Neuronal stem cell (in vitro differentiated cells): ENCODE measurements around the gene COL5A3.

Experiments
- DNase-seq: peaks from one replicate; pipeline ENCODE4 v3.0.0-alpha.2; 2013; ENCODE audit warnings: low spot score
- H2AFZ ChIP-seq: one replicate; pipeline ENCODE4 v1.6.1; 2013; ENCODE audit warnings: mild to moderate bottlenecking, low read length, inconsistent platforms
- H2AK5ac ChIP-seq: 2 replicates; pipeline ENCODE4 v1.6.1; 2013; ENCODE audit warnings: low read depth, mild to moderate bottlenecking, inconsistent platforms, low read length, moderate library complexity, mixed read lengths
- H2BK120ac ChIP-seq: 2 replicates; pipeline ENCODE4 v1.6.1; 2013; ENCODE audit warnings: low read depth, mild to moderate bottlenecking, inconsistent platforms, low read length, moderate library complexity, mixed read lengths
- H2BK12ac ChIP-seq: one replicate; pipeline ENCODE4 v1.6.1; 2013; ENCODE audit warnings: low read length, inconsistent platforms
- H2BK15ac ChIP-seq: 2 replicates; pipeline ENCODE4 v1.6.1; 2013; ENCODE audit warnings: mild to moderate bottlenecking, low read length, inconsistent platforms, mixed read lengths
- H2BK5ac ChIP-seq: one replicate; pipeline ENCODE4 v1.6.1; 2013; ENCODE audit warnings: inconsistent platforms, mild to moderate bottlenecking, low read length, moderate library complexity
- H3K14ac ChIP-seq: one replicate; pipeline ENCODE4 v1.6.1; 2013; ENCODE audit warnings: low read length, inconsistent platforms
- H3K18ac ChIP-seq: 2 replicates; pipeline ENCODE4 v1.6.1; 2013; ENCODE audit warnings: low read length, inconsistent platforms
- H3K23ac ChIP-seq: 2 replicates; pipeline ENCODE4 v1.6.1; 2013; ENCODE audit warnings: low read depth, mild to moderate bottlenecking, mixed read lengths, low read length, inconsistent platforms; ENCODE audit not compliant: poor library complexity
- H3K27ac ChIP-seq: replicated peaks from 3 replicates; pipeline ENCODE4 v1.5.1; 2013; ENCODE audit warnings: low read length, inconsistent platforms
- H3K27me3 ChIP-seq, 3 experiments: 2 replicates each; pipeline ENCODE4 v1.6.1; 2013; ENCODE audit warnings: low read length in 3 of 3, mild to moderate bottlenecking in 2 of 3, inconsistent platforms in 1 of 3, low read depth in 1 of 3, mixed read lengths in 1 of 3, moderate library complexity in 1 of 3; ENCODE audit not compliant: control insufficient read depth in 3 of 3, insufficient read depth in 3 of 3
- H3K36me3 ChIP-seq, 2 donors: replicated peaks in 1 of 2; 2 replicates each; pipeline ENCODE4 v1.6.1; 2013; ENCODE audit warnings: low read length in 2 of 2; ENCODE audit not compliant: control insufficient read depth in 2 of 2, insufficient read depth in 2 of 2
- H3K4ac ChIP-seq: 2 replicates; pipeline ENCODE4 v1.6.1; 2013; ENCODE audit warnings: inconsistent platforms, mild to moderate bottlenecking, low read length, moderate library complexity
- H3K4me1 ChIP-seq, 2 donors: 1 replicate in 1 of 2; 2 replicates in 1 of 2; pipeline ENCODE4 v1.6.1; 2013; ENCODE audit warnings: low read length in 2 of 2, low read depth in 1 of 2; ENCODE audit not compliant: control insufficient read depth in 2 of 2, insufficient read depth in 1 of 2
- H3K4me2 ChIP-seq: one replicate; pipeline ENCODE4 v1.6.1; 2013; ENCODE audit warnings: mild to moderate bottlenecking, low read length, inconsistent platforms; ENCODE audit not compliant: insufficient read depth, poor library complexity, severe bottlenecking
- H3K4me3 ChIP-seq, 2 donors: 2 replicates each; pipeline ENCODE4 v1.5.1; 2013; ENCODE audit warnings: low read length in 2 of 2, mild to moderate bottlenecking in 2 of 2, inconsistent platforms in 1 of 2, moderate library complexity in 1 of 2
- H3K79me1 ChIP-seq: one replicate; pipeline ENCODE4 v1.6.1; 2013; ENCODE audit warnings: low read depth, mild to moderate bottlenecking, inconsistent platforms, low read length, moderate library complexity
- H3K9ac ChIP-seq: one replicate; pipeline ENCODE4 v1.6.1; 2013; ENCODE audit warnings: mild to moderate bottlenecking, low read depth, low read length, inconsistent platforms; ENCODE audit not compliant: poor library complexity
- H3K9me3 ChIP-seq, 2 donors: replicated peaks in 1 of 2; 2 replicates each; pipeline versions ENCODE3 to v1.6.1; 2013; ENCODE audit warnings: low read length in 2 of 2, mild to moderate bottlenecking in 2 of 2, inconsistent platforms in 1 of 2, low read depth in 1 of 2, mixed read lengths in 1 of 2, moderate library complexity in 1 of 2; ENCODE audit not compliant: control insufficient read depth in 2 of 2, insufficient read depth in 1 of 2
- H4K8ac ChIP-seq: one replicate; pipeline ENCODE4 v1.6.1; 2013; ENCODE audit warnings: low read depth, mild to moderate bottlenecking, inconsistent platforms, low read length, moderate library complexity
- H4K91ac ChIP-seq: one replicate; pipeline ENCODE4 v1.6.1; 2013; ENCODE audit warnings: low read length, low read depth, mild to moderate bottlenecking, inconsistent platforms; ENCODE audit not compliant: poor library complexity
- WGBS, 2 donors: extraction: QIAGEN DNeasy Blood & Tissue Kit; methylation state at CpG; one replicate each; pipeline ENCODE4 v1.1.7; 2013; ENCODE audit warnings: missing lambda C conversion rate in 2 of 2, mixed read lengths in 1 of 2; ENCODE audit not compliant: insufficient read length in 2 of 2, insufficient replicate concordance in 1 of 2; ENCODE audit errors: extremely low coverage in 2 of 2; 5-methylcytosine and 5-hydroxymethylcytosine counted together

COL5A3 gene

DNA sequence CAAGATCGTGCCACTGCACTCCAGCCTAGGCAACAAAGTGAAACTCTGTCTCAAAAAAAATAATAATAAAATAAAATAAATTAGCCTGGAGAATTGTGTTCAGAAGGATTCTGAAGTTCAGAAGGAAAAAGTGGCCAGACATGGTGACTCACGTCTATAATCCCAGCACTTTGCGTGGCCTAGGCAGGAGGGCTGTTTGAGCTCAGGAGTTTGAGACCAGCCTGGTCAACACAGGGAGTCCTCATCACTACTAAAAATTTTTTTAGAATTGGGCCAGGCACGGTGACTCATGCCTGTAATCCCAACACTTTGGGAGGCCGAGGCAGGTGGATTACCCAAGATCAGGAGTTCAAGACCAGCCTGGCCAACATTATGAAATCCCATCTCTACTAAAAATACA lies 8.9 kb upstream of the COL5A3 start:
- H3K14ac ChIP-seq: no peak overlapping the region
- no peaks in the 10 kb centered on the region for H3K79me1 ChIP-seq
- H3K9me3 ChIP-seq: peaks cover 0 to 2% of the 10 kb centered on the region in 2 donors
- H2AK5ac ChIP-seq: no peak overlapping the region
- no peak overlapping the region for H3K4ac ChIP-seq
- H4K91ac ChIP-seq: no peak overlapping the region
- WGBS, 2 donors: no CpG with 5 or more reads among the region's 5 CpGs
- H3K36me3 ChIP-seq: no peaks in the 10 kb centered on the region
- H3K4me1 ChIP-seq: no peaks in the 10 kb centered on the region
- no peak overlapping the region for H2AFZ ChIP-seq
- no peak overlapping the region for H3K27ac ChIP-seq
- H3K27me3 ChIP-seq: peaks cover 0 to 6% (median 0%) of the 10 kb centered on the region in 3 experiments
- no peak for DNase-seq
- H2BK120ac ChIP-seq: no peak overlapping the region
- no peak overlapping the region for H3K4me3 ChIP-seq
- no peak overlapping the region for H3K4me2 ChIP-seq
- no peak overlapping the region for H2BK15ac ChIP-seq
- no peak overlapping the region for H3K23ac ChIP-seq
- H3K9ac ChIP-seq: no peak overlapping the region
- H2BK5ac ChIP-seq: no peak overlapping the region
- H2BK12ac ChIP-seq: no peak overlapping the region
- no peak overlapping the region for H4K8ac ChIP-seq
- no peak overlapping the region for H3K18ac ChIP-seq

- H3K4me1 ChIP-seq: no peaks in the 10 kb centered on the region
- no peak overlapping the region for H2AK5ac ChIP-seq
- peak overlapping the region in 1 of 2 donors; percentile 54 for H3K4me3 ChIP-seq
- no peak overlapping the region for H3K4me2 ChIP-seq
- H2AFZ ChIP-seq: no peak overlapping the region
- no peak overlapping the region for H3K18ac ChIP-seq
- no peak overlapping the region for H4K8ac ChIP-seq
- no peak overlapping the region for H4K91ac ChIP-seq
- H2BK5ac ChIP-seq: no peak overlapping the region
- peaks cover 0 to 10% (median 0%) of the 10 kb centered on the region in 3 experiments for H3K27me3 ChIP-seq
- H3K9ac ChIP-seq: no peak overlapping the region
- H2BK120ac ChIP-seq: no peak overlapping the region
- no peak overlapping the region for H3K23ac ChIP-seq
- no peaks in the 10 kb centered on the region for H3K79me1 ChIP-seq
- H3K9me3 ChIP-seq: peaks cover 0 to 2% of the 10 kb centered on the region in 2 donors
- DNase-seq: no peak
- H3K4ac ChIP-seq: no peak overlapping the region
- H3K36me3 ChIP-seq: no peaks in the 10 kb centered on the region
- no peak overlapping the region for H2BK15ac ChIP-seq
- WGBS, 2 donors: no CpG with 5 or more reads among the region's 9 CpGs
- H3K27ac ChIP-seq: no peak overlapping the region
- H3K14ac ChIP-seq: no peak overlapping the region
- H2BK12ac ChIP-seq: no peak overlapping the region
Measured at GRCh38 chr19:10018786-10019185, 8.5 kb upstream of the COL5A3 start.

DNA sequence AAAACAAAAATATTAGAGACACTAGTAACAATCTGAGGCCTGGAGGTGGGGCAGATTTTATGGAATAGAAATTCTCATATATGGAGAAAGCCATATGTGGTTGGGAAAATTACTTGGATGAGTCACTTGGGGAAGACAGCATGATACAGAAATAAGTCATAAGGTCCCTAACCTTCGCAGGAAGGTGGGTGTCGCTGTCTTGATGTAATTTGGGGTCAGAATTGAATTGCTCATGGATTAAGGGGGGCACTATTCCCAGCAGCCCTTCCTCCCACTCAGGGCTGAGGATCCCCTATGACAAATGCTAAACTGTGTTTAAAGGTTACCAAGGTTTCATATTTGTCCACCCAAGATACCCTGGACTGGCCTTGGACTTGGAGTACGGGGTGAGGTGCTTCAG lies 8.0 kb upstream of the COL5A3 start:
- Histone ChIP-seq H3K9me3 (peaks cover 0 to 2% of the 10 kb centered on the region in 2 donors), H3K9ac (no peak overlapping the region), H3K27ac (no peak overlapping the region), H3K14ac (no peak overlapping the region), H2BK15ac (no peak overlapping the region), H3K4me2 (no peak overlapping the region), H3K27me3 (peaks cover 0 to 16% (median 0%) of the 10 kb centered on the region in 3 experiments), H2BK5ac (no peak overlapping the region), H4K91ac (no peak overlapping the region), H3K4me1 (no peaks in the 10 kb centered on the region), H3K36me3 (no peaks in the 10 kb centered on the region), H3K4ac (no peak overlapping the region), H3K79me1 (no peaks in the 10 kb centered on the region), H2AK5ac (no peak overlapping the region), H2BK120ac (no peak overlapping the region), H2BK12ac (no peak overlapping the region), H4K8ac (no peak overlapping the region), H3K18ac (no peak overlapping the region), H2AFZ (no peak overlapping the region), H3K4me3 (no peak overlapping the region), H3K23ac (no peak overlapping the region)
- DNase-seq: no peak
- no CpG with 5 or more reads among the region's 3 CpGs for WGBS, 2 donors

DNA sequence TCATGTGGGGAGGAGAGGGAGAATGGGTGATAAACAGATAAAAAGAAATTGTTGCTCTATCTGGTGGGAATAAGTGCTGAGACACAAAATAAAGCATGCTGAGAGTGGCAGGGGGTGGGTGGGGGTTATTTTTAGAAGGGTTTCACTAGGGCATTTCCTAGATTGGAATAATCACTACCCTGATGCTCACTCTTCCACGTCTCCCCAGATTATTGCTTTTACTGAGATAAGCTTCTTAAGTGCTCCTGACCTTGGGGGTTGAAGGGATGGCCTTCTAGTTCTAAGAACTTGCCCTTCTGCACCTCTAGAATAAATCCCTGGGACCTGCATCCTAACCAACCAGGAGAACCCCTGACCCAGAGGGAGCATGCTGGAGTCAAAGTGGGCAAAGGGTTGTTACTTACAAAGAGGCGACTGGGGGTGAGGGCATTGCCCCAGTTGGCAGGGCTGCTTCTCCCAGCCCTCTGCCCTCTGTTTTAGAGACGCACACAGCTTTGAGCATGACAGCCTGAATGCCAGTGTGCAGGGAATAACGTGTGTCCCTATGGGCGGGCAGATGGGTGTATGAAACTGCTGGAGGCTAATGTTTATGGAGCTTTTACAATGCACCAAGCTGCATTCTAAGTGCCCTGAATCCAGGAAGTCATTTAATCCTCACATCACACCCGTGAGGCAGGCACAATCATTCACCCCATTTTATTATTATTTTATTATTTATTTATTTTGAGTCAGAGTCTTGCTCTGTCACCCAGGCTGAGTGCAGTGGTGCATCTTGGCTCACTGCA lies 3.7 kb upstream of the COL5A3 start:
- no peak overlapping the region for H3K14ac ChIP-seq
- no peak for DNase-seq
- no peak overlapping the region for H2AK5ac ChIP-seq
- H3K27ac ChIP-seq: no peak overlapping the region
- H3K4me2 ChIP-seq: no peak overlapping the region
- H2BK12ac ChIP-seq: no peak overlapping the region
- no peak overlapping the region for H3K4ac ChIP-seq
- no peak overlapping the region for H2BK15ac ChIP-seq
- H3K18ac ChIP-seq: no peak overlapping the region
- no peak overlapping the region for H4K91ac ChIP-seq
- H2AFZ ChIP-seq: no peak overlapping the region
- H3K23ac ChIP-seq: no peak overlapping the region
- no peaks in the 10 kb centered on the region for H3K36me3 ChIP-seq
- no peak overlapping the region for H2BK120ac ChIP-seq
- no CpG with 5 or more reads among the region's 6 CpGs for WGBS, 2 donors
- H4K8ac ChIP-seq: no peak overlapping the region
- H2BK5ac ChIP-seq: no peak overlapping the region
- peaks cover 0 to 3% of the 10 kb centered on the region in 2 donors for H3K9me3 ChIP-seq
- peaks cover 9 to 52% (median 27%) of the 10 kb centered on the region in 3 experiments for H3K27me3 ChIP-seq
- peaks cover 4 to 6% of the 10 kb centered on the region in 2 donors for H3K4me1 ChIP-seq
- no peak overlapping the region for H3K9ac ChIP-seq
- H3K79me1 ChIP-seq: no peaks in the 10 kb centered on the region
- no peak overlapping the region for H3K4me3 ChIP-seq
